Amygdala (tissue), 56 donors: ENCODE measurements around the gene COASY.
"Not testable (repeated sequence)": the region's sequence is repeated elsewhere in the genome, so short reads cannot be mapped to it uniquely, and the experiment has no call there.

Experiments used
- DNase-seq, 56 donors: peaks; one replicate each; lab custom pipeline; 2025; lab: John Stamatoyannopoulos, UW

Gene COASY

GRCh38 chr17:42548993-42549755 lies 12.8 kb upstream of the COASY start:
- no peak for DNase-seq

GRCh38 chr17:42552736-42553135 lies 9.2 kb upstream of the COASY start, which contains the start of gene HSD17B1:
HSD17B1 (plus strand) TSS chr17:42552923; CDS start chr17:42552934, 11 bp downstream.
- not testable (repeated sequence) for DNase-seq

- DNase-seq = no peak
Observed at GRCh38 chr17:42553161-42553818, 8.7 kb upstream of the COASY start.

- peak in 1 of 56 donors; percentile 26 for DNase-seq
Observed at GRCh38 chr17:42553866-42554249, 8.1 kb upstream of the COASY start.

GRCh38 chr17:42554250-42555121 lies 7.5 kb upstream of the COASY start:
- peak in 51 of 56 donors; percentile 38 to 88 (median 73) for DNase-seq

- no peak for DNase-seq
Observed at GRCh38 chr17:42555122-42555622, 6.8 kb upstream of the COASY start.

- DNase-seq = not testable (repeated sequence)
Observed at GRCh38 chr17:42555961-42556617, 5.9 kb upstream of the COASY start.

- no peak for DNase-seq
Observed at GRCh38 chr17:42559075-42559474, 2.9 kb upstream of the COASY start.

GRCh38 chr17:42560246-42560645 lies 1.7 kb upstream of the COASY start:
- no peak for DNase-seq

- DNase-seq = peak in 3 of 56 donors; percentile 13 to 58 (median 35)
Observed at GRCh38 chr17:42562388-42563142, 617 bp downstream of the COASY start.

GRCh38 chr17:42563143-42563509 lies 1.2 kb downstream of the COASY start:
- no peak for DNase-seq

GRCh38 chr17:42563543-42563942 lies 1.6 kb downstream of the COASY start:
- DNase-seq = no peak

- DNase-seq = no peak
Observed at GRCh38 chr17:42563950-42564349, 2.0 kb downstream of the COASY start.

GRCh38 chr17:42564815-42565522 lies 3.0 kb downstream of the COASY start:
- DNase-seq = no peak

GRCh38 chr17:42565523-42566214 lies 3.7 kb downstream of the COASY start:
- DNase-seq = no peak

- no peak for DNase-seq
Observed at GRCh38 chr17:42566215-42566882, 4.4 kb downstream of the COASY start.

GRCh38 chr17:42566883-42567573 lies 5.1 kb downstream of the COASY start, which contains the start of gene MLX:
MLX (plus strand) TSS chr17:42567100; CDS start chr17:42567125, 25 bp downstream.
- DNase-seq = peak; percentile 49 to 95 (median 84)
